Measurements from ENCODE around the gene RALB. TPM values are rescaled to one million over a fixed set of nuclear protein-coding genes. Genes with fewer than 3 reads are reported as not detected.

Gene RALB
- total RNA-seq, 1 donor from 2014 or later = 25.4 TPM

DNA sequence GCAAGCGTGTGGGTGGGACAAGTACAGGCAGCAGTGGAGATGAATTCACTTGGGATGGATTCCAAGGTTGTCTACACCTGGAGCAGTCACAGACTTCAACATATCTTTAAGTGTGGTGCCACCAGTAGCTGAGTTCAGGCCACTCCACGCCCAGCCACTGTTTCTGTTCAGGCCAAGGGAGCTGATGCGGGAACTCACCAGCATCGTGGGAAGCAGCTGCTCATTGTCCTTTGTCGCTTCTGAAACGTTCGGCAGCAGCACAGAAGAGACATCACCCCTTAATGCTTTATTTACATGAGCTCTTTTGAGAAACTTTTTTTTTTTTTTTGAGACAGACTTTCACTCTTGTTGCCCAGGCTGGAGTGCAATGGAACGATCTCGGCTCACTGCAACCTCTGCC is 73.4 kb downstream of the RALB start:
- no peaks in the 10 kb centered on the region for H3K9me3 Mint-ChIP-seq (ENCODE audit: unreplicated experiment)
- H3K4me1 Mint-ChIP-seq (ENCODE audit: unreplicated experiment) = no peaks in the 10 kb centered on the region
- no peak overlapping the region for H3K4me3 Mint-ChIP-seq (ENCODE audit: unreplicated experiment)
- no peak overlapping the region for H3K27ac Mint-ChIP-seq (ENCODE audit: unreplicated experiment)
- TF ChIP-seq, protein P1, sequence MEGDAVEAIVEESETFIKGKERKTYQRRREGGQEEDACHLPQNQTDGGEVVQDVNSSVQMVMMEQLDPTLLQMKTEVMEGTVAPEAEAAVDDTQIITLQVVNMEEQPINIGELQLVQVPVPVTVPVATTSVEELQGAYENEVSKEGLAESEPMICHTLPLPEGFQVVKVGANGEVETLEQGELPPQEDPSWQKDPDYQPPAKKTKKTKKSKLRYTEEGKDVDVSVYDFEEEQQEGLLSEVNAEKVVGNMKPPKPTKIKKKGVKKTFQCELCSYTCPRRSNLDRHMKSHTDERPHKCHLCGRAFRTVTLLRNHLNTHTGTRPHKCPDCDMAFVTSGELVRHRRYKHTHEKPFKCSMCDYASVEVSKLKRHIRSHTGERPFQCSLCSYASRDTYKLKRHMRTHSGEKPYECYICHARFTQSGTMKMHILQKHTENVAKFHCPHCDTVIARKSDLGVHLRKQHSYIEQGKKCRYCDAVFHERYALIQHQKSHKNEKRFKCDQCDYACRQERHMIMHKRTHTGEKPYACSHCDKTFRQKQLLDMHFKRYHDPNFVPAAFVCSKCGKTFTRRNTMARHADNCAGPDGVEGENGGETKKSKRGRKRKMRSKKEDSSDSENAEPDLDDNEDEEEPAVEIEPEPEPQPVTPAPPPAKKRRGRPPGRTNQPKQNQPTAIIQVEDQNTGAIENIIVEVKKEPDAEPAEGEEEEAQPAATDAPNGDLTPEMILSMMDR (IDR thresholded peaks at IDR 0.05) = no peak
- no peaks in the 10 kb centered on the region for H3K36me3 Mint-ChIP-seq (ENCODE audit: unreplicated experiment)
- DNase-seq (ENCODE audit: extremely low spot score, unreplicated experiment) = no peak
- peaks cover 55% of the 10 kb centered on the region for H3K27me3 Mint-ChIP-seq (ENCODE audit: unreplicated experiment)

DNA sequence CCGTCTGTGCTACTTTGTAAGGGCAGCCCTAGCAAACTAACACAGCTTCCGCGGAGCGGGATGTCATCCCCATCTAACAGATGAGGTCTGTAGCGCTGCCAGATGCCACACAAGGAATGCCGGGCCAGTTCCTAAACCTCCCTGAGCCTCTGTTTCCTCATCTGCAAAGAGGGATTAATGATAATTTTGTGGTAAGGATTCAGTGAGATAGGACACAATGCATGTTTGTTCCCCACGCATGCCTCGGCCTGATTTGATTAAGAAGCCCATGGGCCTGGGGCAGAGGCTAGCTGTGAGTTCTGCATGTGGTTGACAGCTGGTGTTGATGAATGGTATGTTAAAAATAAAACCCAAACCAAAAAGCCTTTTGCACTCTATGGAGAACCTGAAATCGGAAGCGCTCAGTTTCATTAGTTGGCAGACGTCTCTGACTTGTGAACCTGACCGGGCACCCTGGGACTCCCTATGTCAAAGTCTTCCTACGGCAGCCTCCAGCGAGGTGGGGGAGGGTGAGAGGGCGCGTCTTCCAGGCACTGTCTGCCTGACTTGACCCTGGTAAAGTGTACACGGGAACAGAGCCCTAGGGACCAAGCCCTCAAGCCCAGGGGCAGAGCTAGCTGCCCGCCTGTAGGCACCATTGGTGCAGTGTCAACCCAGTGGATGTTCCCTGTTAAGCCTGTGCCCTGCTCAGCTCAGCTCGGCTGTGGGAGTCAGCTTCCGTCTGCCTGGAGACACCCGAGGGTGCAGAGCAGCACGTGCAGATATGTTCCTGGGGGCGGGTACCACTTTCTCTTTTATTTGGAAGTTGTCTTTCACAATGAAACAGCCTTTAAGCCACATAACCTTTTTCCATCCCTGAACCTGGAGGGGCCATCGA is 78.5 kb downstream of the RALB start:
- TF ChIP-seq, protein P1 (IDR thresholded peaks at IDR 0.05) = no peak
- Mint-ChIP-seq H3K9me3 (ENCODE audit: unreplicated experiment) (no peaks in the 10 kb centered on the region), H3K27me3 (ENCODE audit: unreplicated experiment) (peaks cover 78% of the 10 kb centered on the region), H3K27ac (ENCODE audit: unreplicated experiment) (no peak overlapping the region), H3K4me3 (ENCODE audit: unreplicated experiment) (no peak overlapping the region), H3K36me3 (ENCODE audit: unreplicated experiment) (no peaks in the 10 kb centered on the region), H3K4me1 (ENCODE audit: unreplicated experiment) (no peaks in the 10 kb centered on the region)
- DNase-seq (ENCODE audit: extremely low spot score, unreplicated experiment) = no peak

DNA sequence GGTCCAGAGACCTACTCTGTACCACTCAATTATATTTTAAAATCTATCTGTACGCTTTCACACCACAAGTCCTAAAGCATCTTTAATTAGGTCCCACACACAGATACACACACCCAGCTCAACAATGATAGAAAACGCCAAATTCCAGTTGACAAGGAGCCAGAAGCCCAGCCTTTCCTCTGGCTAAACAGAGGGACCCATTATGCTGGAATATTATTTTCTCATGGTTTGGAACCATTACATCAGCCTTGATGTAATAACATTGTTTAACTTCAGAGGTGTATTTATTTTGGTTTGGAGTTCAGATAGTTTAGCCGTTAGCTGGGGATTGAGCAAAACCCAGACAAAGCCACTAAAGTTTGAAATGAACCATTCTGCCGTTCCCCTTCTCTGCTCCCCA is 79.3 kb downstream of the RALB start:
- Mint-ChIP-seq H3K4me1 (ENCODE audit: unreplicated experiment) (no peaks in the 10 kb centered on the region), H3K27me3 (ENCODE audit: unreplicated experiment) (peaks cover 82% of the 10 kb centered on the region), H3K9me3 (ENCODE audit: unreplicated experiment) (no peaks in the 10 kb centered on the region), H3K27ac (ENCODE audit: unreplicated experiment) (no peak overlapping the region), H3K4me3 (ENCODE audit: unreplicated experiment) (no peak overlapping the region), H3K36me3 (ENCODE audit: unreplicated experiment) (no peaks in the 10 kb centered on the region)
- no peak for DNase-seq (ENCODE audit: extremely low spot score, unreplicated experiment)
- TF ChIP-seq, protein P1 (IDR thresholded peaks at IDR 0.05) = no peak

DNA sequence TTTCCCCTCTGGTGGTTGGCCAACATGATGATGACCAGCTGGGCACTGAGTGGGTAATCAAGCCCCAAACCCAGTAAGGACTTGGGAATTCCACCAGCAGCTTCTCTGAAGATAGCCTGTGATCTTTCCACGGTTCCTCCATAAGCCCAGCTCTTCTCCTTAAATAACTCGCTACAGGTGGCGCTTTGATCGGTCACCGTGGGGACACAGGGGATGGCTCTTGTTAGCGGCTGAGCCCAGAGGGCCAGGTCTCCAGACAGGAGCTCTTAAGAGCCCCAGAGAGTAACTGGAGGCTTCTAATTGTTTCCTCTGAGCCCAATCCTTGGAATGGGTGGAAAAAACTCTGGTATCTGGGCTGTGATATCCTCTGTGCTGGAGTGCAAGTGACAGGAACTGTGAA is 79.7 kb downstream of the RALB start:
- no peak overlapping the region for H3K4me3 Mint-ChIP-seq (ENCODE audit: unreplicated experiment)
- no peak for DNase-seq (ENCODE audit: extremely low spot score, unreplicated experiment)
- TF ChIP-seq, protein P1 (IDR thresholded peaks at IDR 0.05) = no peak
- H3K4me1 Mint-ChIP-seq (ENCODE audit: unreplicated experiment) = no peaks in the 10 kb centered on the region
- no peaks in the 10 kb centered on the region for H3K9me3 Mint-ChIP-seq (ENCODE audit: unreplicated experiment)
- no peak overlapping the region for H3K27ac Mint-ChIP-seq (ENCODE audit: unreplicated experiment)
- H3K36me3 Mint-ChIP-seq (ENCODE audit: unreplicated experiment) = no peaks in the 10 kb centered on the region
- peaks cover 82% of the 10 kb centered on the region for H3K27me3 Mint-ChIP-seq (ENCODE audit: unreplicated experiment)

DNA sequence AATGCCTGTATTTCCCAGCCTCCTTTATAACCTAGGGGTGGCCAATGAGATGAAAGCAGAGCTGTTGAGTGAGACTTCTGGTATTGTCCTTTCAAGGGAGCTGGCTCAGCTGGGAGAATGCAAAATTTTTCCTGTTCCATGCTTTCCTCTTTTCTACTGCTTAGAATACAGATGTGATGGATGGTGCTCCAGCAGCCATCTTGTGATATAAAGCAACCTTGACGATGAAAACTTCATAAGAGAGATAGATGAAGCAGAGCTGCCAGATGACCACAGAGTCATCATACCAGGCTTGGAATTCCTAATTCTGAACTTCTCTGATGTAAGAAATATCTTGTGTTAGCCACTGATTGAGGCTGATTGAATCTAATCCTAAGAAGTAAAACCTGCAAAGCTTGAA is 81.4 kb downstream of the RALB start:
- Mint-ChIP-seq H3K36me3 (ENCODE audit: unreplicated experiment) (no peaks in the 10 kb centered on the region), H3K9me3 (ENCODE audit: unreplicated experiment) (no peaks in the 10 kb centered on the region), H3K27me3 (ENCODE audit: unreplicated experiment) (peaks cover 83% of the 10 kb centered on the region), H3K4me3 (ENCODE audit: unreplicated experiment) (no peak overlapping the region), H3K27ac (ENCODE audit: unreplicated experiment) (no peak overlapping the region), H3K4me1 (ENCODE audit: unreplicated experiment) (no peaks in the 10 kb centered on the region)
- no peak for DNase-seq (ENCODE audit: extremely low spot score, unreplicated experiment)
- TF ChIP-seq, protein P1 (IDR thresholded peaks at IDR 0.05) = no peak
